Measurements from ENCODE around the gene SAMD8.
"Not testable (repeated sequence)": the region's sequence is repeated elsewhere in the genome, so short reads cannot be mapped to it uniquely, and the experiment has no call there.

The SAMD8 gene

DNA sequence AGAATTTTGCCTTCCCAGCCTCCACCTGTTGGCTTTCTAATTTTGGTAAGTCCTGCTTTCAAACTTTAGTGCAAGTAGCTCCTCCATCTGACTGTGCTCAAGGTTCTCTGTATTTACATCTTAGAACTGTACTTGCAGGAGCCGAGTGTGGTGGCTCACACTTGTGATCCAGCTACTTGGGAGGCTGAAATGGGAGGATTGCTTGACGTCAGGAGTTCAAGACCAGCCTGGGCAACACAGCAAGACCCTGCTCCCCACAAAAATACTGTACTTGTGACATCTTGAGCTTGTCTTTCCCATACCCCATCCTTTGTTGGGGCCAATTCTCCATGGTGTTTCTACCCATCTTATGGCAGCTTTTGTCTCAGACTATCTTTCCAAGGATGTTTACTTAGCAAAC, 94.5 kb downstream of the SAMD8 start:
- no peak for DNase-seq (ENCODE audit: low read depth in 1 of 2, low spot score in 1 of 2)
- Histone ChIP-seq H3K27me3 (ENCODE audit: insufficient read depth, poor library complexity, severe bottlenecking) (no peaks in the 10 kb centered on the region), H3K4me3 (replicated peaks; ENCODE audit: insufficient read depth, low read length) (no peak overlapping the region), H3K27ac (replicated peaks) (no peak overlapping the region)
- TF ChIP-seq, protein P1, sequence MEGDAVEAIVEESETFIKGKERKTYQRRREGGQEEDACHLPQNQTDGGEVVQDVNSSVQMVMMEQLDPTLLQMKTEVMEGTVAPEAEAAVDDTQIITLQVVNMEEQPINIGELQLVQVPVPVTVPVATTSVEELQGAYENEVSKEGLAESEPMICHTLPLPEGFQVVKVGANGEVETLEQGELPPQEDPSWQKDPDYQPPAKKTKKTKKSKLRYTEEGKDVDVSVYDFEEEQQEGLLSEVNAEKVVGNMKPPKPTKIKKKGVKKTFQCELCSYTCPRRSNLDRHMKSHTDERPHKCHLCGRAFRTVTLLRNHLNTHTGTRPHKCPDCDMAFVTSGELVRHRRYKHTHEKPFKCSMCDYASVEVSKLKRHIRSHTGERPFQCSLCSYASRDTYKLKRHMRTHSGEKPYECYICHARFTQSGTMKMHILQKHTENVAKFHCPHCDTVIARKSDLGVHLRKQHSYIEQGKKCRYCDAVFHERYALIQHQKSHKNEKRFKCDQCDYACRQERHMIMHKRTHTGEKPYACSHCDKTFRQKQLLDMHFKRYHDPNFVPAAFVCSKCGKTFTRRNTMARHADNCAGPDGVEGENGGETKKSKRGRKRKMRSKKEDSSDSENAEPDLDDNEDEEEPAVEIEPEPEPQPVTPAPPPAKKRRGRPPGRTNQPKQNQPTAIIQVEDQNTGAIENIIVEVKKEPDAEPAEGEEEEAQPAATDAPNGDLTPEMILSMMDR (IDR thresholded peaks at IDR 0.05; ENCODE audit: insufficient read depth, low read length) = no peak
- no peak for TF ChIP-seq SPI1 (IDR thresholded peaks at IDR 0.05; ENCODE audit: borderline replicate concordance, low read depth)
- TF ChIP-seq GABPA (IDR thresholded peaks at IDR 0.05; ENCODE audit: low read depth) = no peak
- TF ChIP-seq, protein P2, sequence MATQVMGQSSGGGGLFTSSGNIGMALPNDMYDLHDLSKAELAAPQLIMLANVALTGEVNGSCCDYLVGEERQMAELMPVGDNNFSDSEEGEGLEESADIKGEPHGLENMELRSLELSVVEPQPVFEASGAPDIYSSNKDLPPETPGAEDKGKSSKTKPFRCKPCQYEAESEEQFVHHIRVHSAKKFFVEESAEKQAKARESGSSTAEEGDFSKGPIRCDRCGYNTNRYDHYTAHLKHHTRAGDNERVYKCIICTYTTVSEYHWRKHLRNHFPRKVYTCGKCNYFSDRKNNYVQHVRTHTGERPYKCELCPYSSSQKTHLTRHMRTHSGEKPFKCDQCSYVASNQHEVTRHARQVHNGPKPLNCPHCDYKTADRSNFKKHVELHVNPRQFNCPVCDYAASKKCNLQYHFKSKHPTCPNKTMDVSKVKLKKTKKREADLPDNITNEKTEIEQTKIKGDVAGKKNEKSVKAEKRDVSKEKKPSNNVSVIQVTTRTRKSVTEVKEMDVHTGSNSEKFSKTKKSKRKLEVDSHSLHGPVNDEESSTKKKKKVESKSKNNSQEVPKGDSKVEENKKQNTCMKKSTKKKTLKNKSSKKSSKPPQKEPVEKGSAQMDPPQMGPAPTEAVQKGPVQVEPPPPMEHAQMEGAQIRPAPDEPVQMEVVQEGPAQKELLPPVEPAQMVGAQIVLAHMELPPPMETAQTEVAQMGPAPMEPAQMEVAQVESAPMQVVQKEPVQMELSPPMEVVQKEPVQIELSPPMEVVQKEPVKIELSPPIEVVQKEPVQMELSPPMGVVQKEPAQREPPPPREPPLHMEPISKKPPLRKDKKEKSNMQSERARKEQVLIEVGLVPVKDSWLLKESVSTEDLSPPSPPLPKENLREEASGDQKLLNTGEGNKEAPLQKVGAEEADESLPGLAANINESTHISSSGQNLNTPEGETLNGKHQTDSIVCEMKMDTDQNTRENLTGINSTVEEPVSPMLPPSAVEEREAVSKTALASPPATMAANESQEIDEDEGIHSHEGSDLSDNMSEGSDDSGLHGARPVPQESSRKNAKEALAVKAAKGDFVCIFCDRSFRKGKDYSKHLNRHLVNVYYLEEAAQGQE (IDR thresholded peaks at IDR 0.05; ENCODE audit: insufficient replicate concordance, low read depth) = no peak
- TF ChIP-seq POLR2AphosphoS5 (IDR thresholded peaks at IDR 0.05; ENCODE audit: low read depth) = no peak

DNA sequence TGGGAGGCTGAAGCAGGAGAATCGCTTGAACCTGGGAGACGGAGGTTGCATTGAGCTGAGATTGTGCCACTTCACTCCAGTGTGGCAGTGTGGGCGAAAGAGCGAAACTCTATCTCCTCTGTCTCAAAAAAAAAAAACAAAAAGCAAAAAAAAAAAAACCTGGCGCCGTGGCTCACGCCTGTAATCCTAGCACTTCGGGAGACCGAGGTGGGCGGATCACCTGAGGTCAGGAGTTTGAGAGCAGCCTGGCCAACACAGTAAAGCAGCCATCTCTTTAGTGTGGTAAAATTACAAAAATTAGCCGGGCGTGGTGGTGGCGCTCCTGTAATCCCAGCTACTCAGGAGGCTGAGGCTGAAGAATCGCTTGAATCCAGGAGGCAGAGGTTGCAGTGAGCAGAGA, 95.2 kb downstream of the SAMD8 start:
- H3K4me3 ChIP-seq (replicated peaks; ENCODE audit: insufficient read depth, low read length); H3K27ac ChIP-seq (replicated peaks); DNase-seq (ENCODE audit: low read depth in 1 of 2, low spot score in 1 of 2); H3K27me3 ChIP-seq (ENCODE audit: insufficient read depth, poor library complexity, severe bottlenecking): not testable (repeated sequence)

DNA sequence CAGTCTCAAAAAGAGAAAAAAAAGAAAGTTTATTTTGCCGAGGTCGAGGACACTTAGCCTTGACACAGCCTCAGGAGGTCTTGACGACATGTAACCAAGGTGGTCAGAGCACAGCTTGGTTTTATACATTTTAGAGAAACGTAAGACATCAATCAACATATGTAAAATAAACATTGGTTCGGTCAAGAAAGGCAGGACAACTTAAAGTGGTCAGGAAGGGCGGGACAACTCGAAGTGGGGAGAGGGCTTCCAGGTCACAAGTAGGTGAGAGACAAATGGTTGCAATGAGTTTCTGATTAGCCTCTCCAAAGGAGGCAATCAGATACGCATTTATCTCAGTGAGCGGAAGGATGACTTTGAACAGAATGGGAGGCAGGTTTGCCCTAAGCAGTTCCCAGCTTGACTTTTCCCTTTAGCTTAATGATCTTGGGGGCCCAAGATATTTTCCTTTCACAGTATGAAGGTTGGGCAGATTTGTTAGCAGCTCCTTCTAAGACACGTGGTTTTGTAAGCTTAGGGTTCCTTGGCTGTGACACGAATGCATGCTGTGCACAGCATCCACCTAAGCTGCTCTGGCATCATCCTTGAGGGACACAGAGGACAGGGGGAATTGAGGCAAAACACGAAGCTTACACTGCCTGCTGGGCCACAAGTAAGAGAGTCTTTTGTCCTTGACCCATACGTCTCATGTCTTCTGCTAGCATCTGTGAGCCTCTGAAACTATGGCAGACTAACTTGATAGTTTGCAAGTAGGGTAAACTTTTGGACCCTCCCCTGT, 95.8 kb downstream of the SAMD8 start:
- no peak for DNase-seq (ENCODE audit: low read depth in 1 of 2, low spot score in 1 of 2)
- Histone ChIP-seq H3K27ac (replicated peaks) (no peak overlapping the region), H3K27me3 (ENCODE audit: insufficient read depth, poor library complexity, severe bottlenecking) (no peaks in the 10 kb centered on the region), H3K4me3 (replicated peaks; ENCODE audit: insufficient read depth, low read length) (no peak overlapping the region)
- TF ChIP-seq POLR2AphosphoS5 (IDR thresholded peaks at IDR 0.05; ENCODE audit: low read depth) (no peak), GABPA (IDR thresholded peaks at IDR 0.05; ENCODE audit: low read depth) (no peak), SPI1 (IDR thresholded peaks at IDR 0.05; ENCODE audit: borderline replicate concordance, low read depth) (no peak)
- TF ChIP-seq, protein P1 (IDR thresholded peaks at IDR 0.05; ENCODE audit: insufficient read depth, low read length) = no peak
- TF ChIP-seq, protein P2 (IDR thresholded peaks at IDR 0.05; ENCODE audit: insufficient replicate concordance, low read depth) = no peak

DNA sequence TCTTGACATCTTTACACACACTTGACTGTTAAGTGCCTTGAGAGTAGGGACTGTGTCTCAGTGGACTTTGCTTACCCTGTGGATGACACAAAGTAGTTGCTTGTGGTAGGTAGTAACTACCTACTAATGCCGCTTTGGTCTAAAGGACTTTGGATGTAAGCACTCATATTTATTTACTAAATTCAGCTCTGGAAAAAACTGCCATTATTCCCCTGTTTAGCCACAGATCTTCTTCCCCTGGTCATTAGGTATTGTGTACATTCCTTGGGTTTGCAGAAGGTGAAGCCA, 96.3 kb downstream of the SAMD8 start:
- no peak overlapping the region for H3K4me3 ChIP-seq (replicated peaks; ENCODE audit: insufficient read depth, low read length)
- no peak for TF ChIP-seq SPI1 (IDR thresholded peaks at IDR 0.05; ENCODE audit: borderline replicate concordance, low read depth)
- no peak for TF ChIP-seq GABPA (IDR thresholded peaks at IDR 0.05; ENCODE audit: low read depth)
- TF ChIP-seq, protein P1 (IDR thresholded peaks at IDR 0.05; ENCODE audit: insufficient read depth, low read length) = no peak
- TF ChIP-seq POLR2AphosphoS5 (IDR thresholded peaks at IDR 0.05; ENCODE audit: low read depth) = no peak
- TF ChIP-seq, protein P2 (IDR thresholded peaks at IDR 0.05; ENCODE audit: insufficient replicate concordance, low read depth) = no peak
- H3K27me3 ChIP-seq (ENCODE audit: insufficient read depth, poor library complexity, severe bottlenecking) = no peaks in the 10 kb centered on the region
- no peak overlapping the region for H3K27ac ChIP-seq (replicated peaks)
- DNase-seq (ENCODE audit: low read depth in 1 of 2, low spot score in 1 of 2) = no peak
